Common myeloid progenitor, CD34-positive (primary cell): ENCODE results near the gene LGALS8.

ENCODE experiments used
- CTCF ChIA-PET: fragments of 350-600 bp; sonication (Branson Sonifier 250); formaldehyde crosslinking; loops from one replicate; lab custom pipeline; 2021; ENCODE audit warnings: antibody characterized with exemption; lab: Charles Lee
- POLR2A ChIA-PET: fragments of 350-600 bp; sonication (Branson Sonifier 250); formaldehyde crosslinking; loops from one replicate; lab custom pipeline; 2021; ENCODE audit warnings: antibody characterized with exemption; lab: Charles Lee
- DNase-seq, 3 donors: peaks; one replicate each; pipeline versions ENCODE4 v3.0.0 to v3.0.0-alpha.2; 2013
- H3K27ac ChIP-seq, 2 experiments: 1 replicate in 1 of 2; 2 replicates in 1 of 2; pipeline ENCODE4 v1.7.0; 2013; ENCODE audit warnings: inconsistent platforms in 2 of 2, low read length in 2 of 2, mild to moderate bottlenecking in 2 of 2, low read depth in 1 of 2, moderate library complexity in 1 of 2; ENCODE audit not compliant: severe bottlenecking in 2 of 2, insufficient read depth in 1 of 2, poor library complexity in 1 of 2
- H3K27me3 ChIP-seq, 5 experiments: replicated peaks in 2 of 5; 1 replicate in 3 of 5; 2 replicates in 2 of 5; pipeline versions ENCODE4 v1.6.1 to v1.7.0; 2013; ENCODE audit warnings: low read length in 4 of 5, mild to moderate bottlenecking in 2 of 5, moderate library complexity in 2 of 5, inconsistent platforms in 1 of 5; ENCODE audit not compliant: insufficient read depth in 5 of 5, control insufficient read depth in 4 of 5
- H3K36me3 ChIP-seq, 4 experiments: 1 replicate in 2 of 4; 2 replicates in 2 of 4; pipeline versions ENCODE4 v1.6.1 to v1.7.0; 2013; ENCODE audit warnings: low read length in 3 of 4, control low read depth in 1 of 4, mild to moderate bottlenecking in 1 of 4; ENCODE audit not compliant: control insufficient read depth in 4 of 4, insufficient read depth in 4 of 4
- H3K4me1 ChIP-seq, 4 experiments: 1 replicate in 3 of 4; 2 replicates in 1 of 4; pipeline versions ENCODE4 v1.6.1 to v1.7.1; 2013; ENCODE audit warnings: low read length in 3 of 4, mild to moderate bottlenecking in 3 of 4, control low read depth in 1 of 4, inconsistent platforms in 1 of 4, moderate library complexity in 1 of 4; ENCODE audit not compliant: control insufficient read depth in 4 of 4, insufficient read depth in 4 of 4; ENCODE audit errors: control extremely low read depth in 1 of 4
- H3K4me3 ChIP-seq, 7 experiments: 1 replicate in 4 of 7; 2 replicates in 3 of 7; pipeline versions ENCODE4 v1.5.1 to v1.7.0; 2013; ENCODE audit warnings: mild to moderate bottlenecking in 7 of 7, low read length in 6 of 7, moderate library complexity in 6 of 7, inconsistent platforms in 2 of 7, low read depth in 2 of 7, control low read depth in 1 of 7; ENCODE audit not compliant: insufficient read depth in 4 of 7, control insufficient read depth in 1 of 7; ENCODE audit errors: extremely low read depth in 1 of 7
- H3K9me3 ChIP-seq, 5 experiments: 1 replicate in 4 of 5; 2 replicates in 1 of 5; pipeline versions ENCODE4 v1.6.1 to v1.7.1; 2013; ENCODE audit warnings: low read length in 4 of 5, mild to moderate bottlenecking in 2 of 5, inconsistent platforms in 1 of 5, low read depth in 1 of 5, moderate library complexity in 1 of 5; ENCODE audit not compliant: control insufficient read depth in 4 of 5, insufficient read depth in 2 of 5; ENCODE audit errors: control extremely low read depth in 1 of 5
- WGBS: methylation state at CpG from one replicate; pipeline ENCODE4 v1.1.5; 2013; ENCODE audit not compliant: insufficient coverage; 5-methylcytosine and 5-hydroxymethylcytosine counted together

LGALS8 gene

DNA sequence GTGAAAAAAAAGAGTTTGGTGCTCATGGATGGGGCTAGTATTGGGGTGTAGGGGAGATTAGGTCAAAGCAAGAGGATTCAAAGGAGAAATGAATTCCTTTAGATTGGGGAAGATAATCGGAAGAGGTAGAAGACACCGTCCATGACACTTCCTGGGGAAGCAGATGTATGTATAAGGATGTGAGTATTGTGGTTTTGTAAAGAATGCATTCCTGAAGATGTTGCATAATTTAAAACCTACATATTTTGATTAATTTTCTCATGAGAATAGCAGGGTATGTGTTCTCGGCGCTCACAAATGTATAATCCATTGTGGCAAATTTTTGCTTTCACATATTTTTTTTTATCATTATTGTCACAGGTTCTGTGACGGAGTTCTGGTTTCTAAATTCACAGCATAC, 5.5 kb upstream of the LGALS8 start:
- no peak overlapping the region for H3K27ac ChIP-seq
- no CpG with 5 or more reads among the region's 5 CpGs for WGBS
- H3K4me3 ChIP-seq: no peak overlapping the region
- H3K4me1 ChIP-seq: peaks cover 6 to 16% (median 12%) of the 10 kb centered on the region in 4 experiments
- H3K27me3 ChIP-seq: no peaks in the 10 kb centered on the region
- H3K9me3 ChIP-seq: no peaks in the 10 kb centered on the region
- DNase-seq: peak in 2 of 3 donors; percentile 68 to 78
- no peaks in the 10 kb centered on the region for H3K36me3 ChIP-seq
- ChIA-PET CTCF (no interaction called here), POLR2A (no interaction called here)

- CTCF ChIA-PET: interaction anchor here (0.6 kb wide), 1 partner anchor 314 kb away, joined by 3 read pairs; no protein-coding TSS in a partner anchor
- no peak overlapping the region for H3K27ac ChIP-seq
- WGBS: 94% methylated on average over 4 of the region's 4 CpGs
- no peaks in the 10 kb centered on the region for H3K9me3 ChIP-seq
- H3K4me1 ChIP-seq: peaks cover 12 to 30% (median 19%) of the 10 kb centered on the region in 4 experiments
- H3K36me3 ChIP-seq: no peaks in the 10 kb centered on the region
- H3K27me3 ChIP-seq: no peaks in the 10 kb centered on the region
- POLR2A ChIA-PET: no interaction called here
- H3K4me3 ChIP-seq: no peak overlapping the region
- DNase-seq: no peak
Observed at GRCh38 chr1:236520445-236521005, 3.3 kb upstream of the LGALS8 start.

GRCh38 chr1:236522937-236523703, 662 bp upstream of the LGALS8 start:
- POLR2A ChIA-PET: no interaction called here
- H3K27ac ChIP-seq: peak overlapping the region in 1 of 2 experiments; percentile 83
- CTCF ChIA-PET: no interaction called here
- H3K4me3 ChIP-seq: peak overlapping the region; percentile 90 to 99 (median 94)
- H3K9me3 ChIP-seq: no peaks in the 10 kb centered on the region
- H3K36me3 ChIP-seq: peaks cover 0 to 19% (median 13%) of the 10 kb centered on the region in 4 experiments
- H3K27me3 ChIP-seq: no peaks in the 10 kb centered on the region
- peaks cover 12 to 28% (median 18%) of the 10 kb centered on the region in 4 experiments for H3K4me1 ChIP-seq
- DNase-seq: peak in 1 of 3 donors; percentile 13
- 27% methylated on average over 25 of the region's 26 CpGs for WGBS

GRCh38 chr1:236524142-236524894, 536 bp downstream of the LGALS8 start:
- CTCF ChIA-PET: interaction anchor here (0.6 to 1.1 kb wide), 3 partner anchors 10 to 80 kb away, joined by 3 to 4 read pairs (median 3); partner anchors contain the start of gene HEATR1
- H3K4me3 ChIP-seq: peak overlapping the region; percentile 90 to 99 (median 94)
- no peaks in the 10 kb centered on the region for H3K27me3 ChIP-seq
- POLR2A ChIA-PET: no interaction called here
- H3K9me3 ChIP-seq: no peaks in the 10 kb centered on the region
- H3K4me1 ChIP-seq: peaks cover 7 to 21% (median 12%) of the 10 kb centered on the region in 4 experiments
- peak; percentile 78 to 92 (median 88) for DNase-seq
- 0% methylated on average over 32 of the region's 32 CpGs for WGBS
- peaks cover 0 to 19% (median 14%) of the 10 kb centered on the region in 4 experiments for H3K36me3 ChIP-seq
- H3K27ac ChIP-seq: peak overlapping the region; percentile 61 to 83

DNA sequence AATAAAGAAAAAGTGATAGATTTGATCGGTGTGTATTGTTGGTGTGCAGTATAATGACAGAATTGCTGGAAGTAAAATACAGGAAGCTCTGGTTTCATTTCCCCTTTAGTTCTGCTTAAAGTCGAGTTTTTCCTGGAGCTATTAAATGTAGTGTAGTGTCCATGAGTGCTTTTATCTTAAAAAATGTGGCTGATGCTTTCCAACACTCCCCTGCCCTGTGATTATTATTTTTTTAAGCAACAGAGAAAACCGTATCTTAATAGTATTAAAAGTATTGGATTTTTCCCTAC, 1.1 kb downstream of the LGALS8 start:
- DNase-seq: no peak
- H3K27ac ChIP-seq: peak overlapping the region; percentile 61 to 83
- H3K36me3 ChIP-seq: peaks cover 0 to 21% (median 14%) of the 10 kb centered on the region in 4 experiments
- peak overlapping the region in 6 of 7 experiments; percentile 92 to 99 (median 94) for H3K4me3 ChIP-seq
- WGBS: 0% methylated on average over 1 of the region's 3 CpGs
- CTCF ChIA-PET: interaction anchor here (0.9 to 1.1 kb wide), 2 partner anchors 9 to 80 kb away, joined by 3 read pairs; partner anchors contain the start of gene HEATR1
- peaks cover 7 to 21% (median 12%) of the 10 kb centered on the region in 4 experiments for H3K4me1 ChIP-seq
- no peaks in the 10 kb centered on the region for H3K9me3 ChIP-seq
- no peaks in the 10 kb centered on the region for H3K27me3 ChIP-seq
- POLR2A ChIA-PET: no interaction called here

DNA sequence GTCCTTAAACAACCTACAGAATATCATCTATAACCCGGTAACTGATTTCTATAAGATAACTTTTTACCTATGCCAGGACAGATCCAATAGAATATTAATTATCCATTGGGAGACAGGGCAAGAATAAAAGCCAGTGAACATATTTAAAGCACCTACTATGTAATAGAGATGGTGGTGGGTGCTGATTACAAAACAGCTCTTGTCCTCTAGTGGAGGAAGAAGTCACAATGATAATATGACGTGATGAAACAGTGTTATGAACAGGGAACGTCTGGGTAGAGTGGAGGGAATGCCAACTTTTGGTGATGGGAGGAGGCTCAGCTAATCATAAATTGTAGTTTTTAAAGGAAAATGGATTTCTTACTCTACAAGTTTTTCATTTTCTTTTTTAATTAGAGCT, 2.3 kb downstream of the LGALS8 start:
- Histone ChIP-seq H3K4me1 (peaks cover 7 to 25% (median 17%) of the 10 kb centered on the region in 4 experiments), H3K27me3 (no peaks in the 10 kb centered on the region), H3K9me3 (no peaks in the 10 kb centered on the region), H3K36me3 (peaks cover 0 to 21% (median 14%) of the 10 kb centered on the region in 4 experiments), H3K4me3 (no peak overlapping the region), H3K27ac (no peak overlapping the region)
- 83% methylated on average over 2 of the region's 3 CpGs for WGBS
- ChIA-PET CTCF (interaction anchor here (0.8 to 1.8 kb wide), 3 partner anchors 8 to 12 kb away, joined by 3 to 4 read pairs (median 3); no protein-coding TSS in a partner anchor), POLR2A (no interaction called here)
- DNase-seq: no peak
